ENCODE measurements around the gene KLHL34. TPM values are rescaled to one million over a fixed set of nuclear protein-coding genes. Genes with fewer than 3 reads are reported as not detected.

Gene KLHL34
- total and polyA plus RNA-seq, 2 experiments from 2014 or later, result not detected

GRCh38 chrX:21675931-21676330 lies 17.8 kb upstream of the KLHL34 start:
- Histone ChIP-seq H3K4me1 (ENCODE audit: low read depth) (peaks cover 6% of the 10 kb centered on the region), H3K27me3 (no peaks in the 10 kb centered on the region), H3K27ac (no peak overlapping the region), H3K36me3 (no peaks in the 10 kb centered on the region), H3K4me3 (no peak overlapping the region), H3K9me3 (ENCODE audit: low read depth) (no peaks in the 10 kb centered on the region)
- no peak for DNase-seq (ENCODE audit: low read depth in 1 of 2, low spot score in 1 of 2)
- no peak for TF ChIP-seq CTCF (IDR thresholded peaks at IDR 0.05; ENCODE audit: low read depth, low read length)

GRCh38 chrX:21674430-21675186 lies 16.5 kb upstream of the KLHL34 start:
- TF ChIP-seq CTCF (IDR thresholded peaks at IDR 0.05; ENCODE audit: low read depth, low read length), result no peak
- peaks cover 6% of the 10 kb centered on the region for H3K4me1 ChIP-seq (ENCODE audit: low read depth)
- H3K9me3 ChIP-seq (ENCODE audit: low read depth), result no peaks in the 10 kb centered on the region
- H3K27me3 ChIP-seq, result no peaks in the 10 kb centered on the region
- no peak for DNase-seq (ENCODE audit: low read depth in 1 of 2, low spot score in 1 of 2)
- no peak overlapping the region for H3K27ac ChIP-seq
- no peak overlapping the region for H3K4me3 ChIP-seq
- H3K36me3 ChIP-seq, result no peaks in the 10 kb centered on the region

DNA sequence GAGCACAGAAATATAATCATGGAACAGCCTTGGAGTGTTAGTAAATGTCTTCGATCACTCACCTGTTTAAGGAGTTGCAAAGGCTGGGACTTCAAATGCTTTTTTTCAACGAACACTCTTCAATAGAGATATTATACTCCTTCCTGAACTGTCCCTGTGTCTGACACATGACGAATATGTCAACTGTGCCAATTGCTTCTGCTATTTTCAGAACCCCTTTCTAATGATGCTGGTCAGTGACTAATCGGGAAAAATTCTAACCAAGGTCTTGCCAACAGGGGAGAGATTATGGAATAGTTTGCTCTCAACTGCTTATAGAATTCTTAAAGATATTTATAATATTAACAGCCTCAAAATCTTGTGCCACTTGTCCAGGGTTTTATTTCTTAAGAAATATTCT lies 8.5 kb upstream of the KLHL34 start:
- Histone ChIP-seq H3K36me3 (no peaks in the 10 kb centered on the region), H3K27ac (no peak overlapping the region), H3K4me1 (ENCODE audit: low read depth) (no peaks in the 10 kb centered on the region), H3K27me3 (no peaks in the 10 kb centered on the region), H3K9me3 (ENCODE audit: low read depth) (no peaks in the 10 kb centered on the region), H3K4me3 (no peak overlapping the region)
- TF ChIP-seq CTCF (IDR thresholded peaks at IDR 0.05; ENCODE audit: low read depth, low read length), result no peak
- no peak for DNase-seq (ENCODE audit: low read depth in 1 of 2, low spot score in 1 of 2)

GRCh38 chrX:21666252-21666651 lies 8.1 kb upstream of the KLHL34 start:
- Histone ChIP-seq H3K4me3 (no peak overlapping the region), H3K4me1 (ENCODE audit: low read depth) (no peaks in the 10 kb centered on the region), H3K27me3 (no peaks in the 10 kb centered on the region), H3K9me3 (ENCODE audit: low read depth) (no peaks in the 10 kb centered on the region), H3K36me3 (no peaks in the 10 kb centered on the region), H3K27ac (no peak overlapping the region)
- DNase-seq (ENCODE audit: low read depth in 1 of 2, low spot score in 1 of 2), result no peak
- TF ChIP-seq CTCF (IDR thresholded peaks at IDR 0.05; ENCODE audit: low read depth, low read length), result no peak

- no peak overlapping the region for H3K27ac ChIP-seq
Observed at GRCh38 chrX:21662761-21663160, 4.6 kb upstream of the KLHL34 start.

More at GRCh38 chrX:21662761-21663160, 4.6 kb upstream of the KLHL34 start:
- Histone ChIP-seq H3K4me1 (ENCODE audit: low read depth) (no peaks in the 10 kb centered on the region), H3K4me3 (no peak overlapping the region), H3K27me3 (peaks cover 5% of the 10 kb centered on the region), H3K9me3 (ENCODE audit: low read depth) (no peaks in the 10 kb centered on the region), H3K36me3 (no peaks in the 10 kb centered on the region)
- no peak for DNase-seq (ENCODE audit: low read depth in 1 of 2, low spot score in 1 of 2)
- TF ChIP-seq CTCF (IDR thresholded peaks at IDR 0.05; ENCODE audit: low read depth, low read length), result no peak
